Measurements from ENCODE around the gene CRIM1. TPM values are rescaled to one million over a fixed set of nuclear protein-coding genes. Genes with fewer than 3 reads are reported as not detected.

Gene CRIM1
- total RNA-seq, 4 donors from 2014 or later: 140 to 429 (median 201) TPM

GRCh38 chr2:36487947-36488346 is 132.4 kb downstream of the CRIM1 start:
- peak overlapping the region; percentile 69 to 85 (median 74) for H3K27ac ChIP-seq (replicated peaks in 1 of 4)
- peaks cover 67 to 100% (median 89%) of the 10 kb centered on the region in 4 donors for H3K4me1 ChIP-seq
- H3K27me3 ChIP-seq: no peaks in the 10 kb centered on the region
- TF ChIP-seq CTCF (IDR thresholded peaks at IDR 0.05) (no peak), POLR2AphosphoS5 (IDR thresholded peaks at IDR 0.05) (no peak), EP300 (IDR thresholded peaks at IDR 0.05) (no peak), POLR2A (IDR thresholded peaks at IDR 0.05; ENCODE audit: low read depth) (no peak)
- DNase-seq (ENCODE audit: extremely low spot score): no peak
- H3K4me3 ChIP-seq: no peak overlapping the region
- 88% methylated on average over 4 of the region's 4 CpGs for WGBS
- H3K36me3 ChIP-seq: peaks cover 4 to 24% (median 12%) of the 10 kb centered on the region in 4 donors
- intact Hi-C loops (cut with DNase I): no loop called here
- no peaks in the 10 kb centered on the region for H3K9me3 ChIP-seq

GRCh38 chr2:36489281-36489680 is 133.7 kb downstream of the CRIM1 start:
- Histone ChIP-seq H3K27me3 (no peaks in the 10 kb centered on the region), H3K4me1 (peaks cover 60 to 98% (median 89%) of the 10 kb centered on the region in 4 donors), H3K9me3 (no peaks in the 10 kb centered on the region), H3K36me3 (peaks cover 0 to 12% (median 4%) of the 10 kb centered on the region in 4 donors), H3K27ac (replicated peaks in 1 of 4) (peak overlapping the region; percentile 42 to 85 (median 69)), H3K4me3 (no peak overlapping the region)
- TF ChIP-seq EP300 (IDR thresholded peaks at IDR 0.05) (no peak), POLR2AphosphoS5 (IDR thresholded peaks at IDR 0.05) (no peak), CTCF (IDR thresholded peaks at IDR 0.05) (no peak), POLR2A (IDR thresholded peaks at IDR 0.05; ENCODE audit: low read depth) (no peak)
- WGBS: 59% methylated on average over 5 of the region's 5 CpGs
- DNase-seq (ENCODE audit: extremely low spot score): no peak
- intact Hi-C loops (cut with DNase I): no loop called here

GRCh38 chr2:36490749-36491148 is 135.2 kb downstream of the CRIM1 start:
- 87% methylated on average over 4 of the region's 4 CpGs for WGBS
- H3K9me3 ChIP-seq: no peaks in the 10 kb centered on the region
- intact Hi-C loops (cut with DNase I): no loop called here

GRCh38 chr2:36492216-36492945 is 136.8 kb downstream of the CRIM1 start:
- intact Hi-C loops (cut with DNase I): no loop called here
- Histone ChIP-seq H3K36me3 (peaks cover 0 to 9% (median 4%) of the 10 kb centered on the region in 4 donors), H3K4me3 (no peak overlapping the region), H3K27ac (replicated peaks in 1 of 4) (peak overlapping the region; percentile 60 to 85 (median 69)), H3K4me1 (peaks cover 29 to 78% (median 58%) of the 10 kb centered on the region in 4 donors), H3K27me3 (no peaks in the 10 kb centered on the region), H3K9me3 (no peaks in the 10 kb centered on the region)
- WGBS: 40% methylated on average over 6 of the region's 6 CpGs
- TF ChIP-seq CTCF (IDR thresholded peaks at IDR 0.05): no peak
- TF ChIP-seq POLR2AphosphoS5 (IDR thresholded peaks at IDR 0.05): no peak
- no peak for TF ChIP-seq POLR2A (IDR thresholded peaks at IDR 0.05; ENCODE audit: low read depth)
- no peak for TF ChIP-seq EP300 (IDR thresholded peaks at IDR 0.05)
- no peak for DNase-seq (ENCODE audit: extremely low spot score)

More at GRCh38 chr2:36490749-36491148, 135.2 kb downstream of the CRIM1 start:
- Histone ChIP-seq H3K4me1 (peaks cover 46 to 90% (median 74%) of the 10 kb centered on the region in 4 donors), H3K27ac (replicated peaks in 1 of 4) (peak overlapping the region; percentile 42 to 85 (median 69)), H3K4me3 (no peak overlapping the region), H3K36me3 (peaks cover 0 to 9% (median 4%) of the 10 kb centered on the region in 4 donors), H3K27me3 (no peaks in the 10 kb centered on the region)
- no peak for DNase-seq (ENCODE audit: extremely low spot score)
- TF ChIP-seq POLR2AphosphoS5 (IDR thresholded peaks at IDR 0.05) (peak in 1 of 2 donors; percentile 27), CTCF (IDR thresholded peaks at IDR 0.05) (no peak), POLR2A (IDR thresholded peaks at IDR 0.05; ENCODE audit: low read depth) (no peak), EP300 (IDR thresholded peaks at IDR 0.05) (no peak)
